PC-3 (cell line): ENCODE results near the gene SERPINE1. TPM values are rescaled to one million over a fixed set of nuclear protein-coding genes. Genes with fewer than 3 reads are reported as not detected.

Experiments
- ATAC-seq: fragments of 200-7000 bp; cut with Tn5 transposase; 2 replicates; pipeline ENCODE4 v1.9.1; 2020; ENCODE audit warnings: mild to moderate bottlenecking, moderate library complexity
- BruUV-seq: library from RNA; stranded (reverse); fragments of 400-500 nt; replicated peaks from 2 replicates; lab custom pipeline; 2021; lab: Mats Ljungman, UMichigan
- CTCF ChIA-PET: fragments of 300-600 bp; sonication (Branson Sonifier 250); formaldehyde crosslinking; loops from one replicate; lab custom pipeline; 2022; ENCODE audit warnings: antibody characterized with exemption; lab: Charles Lee
- POLR2A ChIA-PET: fragments of 300-600 bp; sonication (Branson Sonifier 250); formaldehyde crosslinking; loops from one replicate; lab custom pipeline; 2022; ENCODE audit warnings: antibody characterized with exemption; ENCODE audit not compliant: unreplicated experiment; lab: Charles Lee
- DNase-seq: peaks from one replicate; pipeline ENCODE4 v3.0.0-alpha.2; 2015
- H2AFZ ChIP-seq: fragments of 300-600 bp; sonication (generic); 2 replicates; pipeline ENCODE4 v1.6.0; 2016; ENCODE audit warnings: antibody characterized with exemption, low read length
- H3F3A ChIP-seq: fragments of 300-600 bp; sonication (generic); one replicate; pipeline ENCODE4 v1.6.0; 2017; ENCODE audit warnings: antibody characterized with exemption, low read length, control low read depth, mild to moderate bottlenecking; ENCODE audit not compliant: unreplicated experiment
- H3K27ac ChIP-seq: fragments of 300-600 bp; sonication (generic); 2 replicates; pipeline ENCODE4 v1.5.1; 2016; ENCODE audit warnings: mild to moderate bottlenecking, low read length
- H3K27me3 ChIP-seq: fragments of 300-600 bp; sonication (generic); 2 replicates; pipeline ENCODE4 v1.6.1; 2016; ENCODE audit warnings: low read length, mixed read lengths
- H3K36me3 ChIP-seq: fragments of 300-600 bp; sonication (generic); 2 replicates; pipeline ENCODE4 v1.6.1; 2016; ENCODE audit warnings: low read depth, mixed run types, low read length, mixed read lengths
- H3K4me1 ChIP-seq: fragments of 300-600 bp; sonication (generic); 2 replicates; pipeline ENCODE4 v1.5.1; 2016; ENCODE audit warnings: low read length; ENCODE audit not compliant: insufficient read depth
- H3K4me2 ChIP-seq: fragments of 300-600 bp; sonication (generic); 2 replicates; pipeline ENCODE4 v1.6.0; 2016; ENCODE audit warnings: low read length
- H3K4me3 ChIP-seq: fragments of 300-600 bp; sonication (generic); 2 replicates; pipeline ENCODE4 v1.5.1; 2016; ENCODE audit warnings: mild to moderate bottlenecking, low read length, mixed read lengths
- H3K79me2 ChIP-seq: fragments of 300-600 bp; sonication (generic); 2 replicates; pipeline ENCODE4 v1.6.1; 2017; ENCODE audit warnings: low read length, mixed read lengths
- H3K9ac ChIP-seq: fragments of 300-600 bp; sonication (generic); 2 replicates; pipeline ENCODE4 v1.6.0; 2016; ENCODE audit warnings: mild to moderate bottlenecking, low read length
- H3K9me2 ChIP-seq: fragments of 300-600 bp; sonication (generic); replicated peaks from 2 replicates; pipeline ENCODE4 v1.6.1; 2016; ENCODE audit warnings: mixed run types, low read length, mixed read lengths
- H3K9me3 ChIP-seq: fragments of 300-600 bp; sonication (generic); 2 replicates; pipeline ENCODE4 v1.6.1; 2016; ENCODE audit warnings: low read length, mixed read lengths
- H4K20me1 ChIP-seq: fragments of 300-600 bp; sonication (generic); 2 replicates; pipeline ENCODE4 v1.6.1; 2016; ENCODE audit warnings: low read length, mixed read lengths
- CTCF ChIP-seq: fragments of 300-600 bp; sonication (generic); conservative IDR thresholded peaks from 2 replicates; pipeline ENCODE4 v1.5.1; 2017; ENCODE audit warnings: antibody characterized with exemption, low read depth, mild to moderate bottlenecking, low read length
- EZH2 ChIP-seq: fragments of 300-600 bp; sonication (generic); IDR thresholded peaks from one replicate; pipeline ENCODE4 v1.6.1; 2017; ENCODE audit warnings: antibody characterized with exemption, mild to moderate bottlenecking, low read length; ENCODE audit not compliant: unreplicated experiment
- EZH2phosphoT487 ChIP-seq: fragments of 300-600 bp; sonication (generic); IDR thresholded peaks from 2 replicates; pipeline ENCODE4 v1.6.1; 2018; ENCODE audit warnings: mild to moderate bottlenecking, antibody characterized with exemption, low read length, borderline replicate concordance
- intact Hi-C: fragments of 100-400 bp; cut with micrococcal nuclease; formaldehyde crosslinking; loops from 2 replicates; pipeline ENCODE4 v1.9.0; 2023
- total RNA-seq: library from RNA; depleted of rRNA; stranded (reverse); fragments of >200 nt; gene quantifications from 2 replicates; pipeline ENCODE4 v1.2.3, GENCODE V29; 2014

SERPINE1 gene
- total RNA-seq, 1 experiment from 2014 or later, result 46.1 TPM

- H3K36me3 ChIP-seq, result peaks cover 2% of the 10 kb centered on the region; the same call in 1 of the 2 replicates
- peak overlapping the region; percentile 67 for H3K4me3 ChIP-seq
- H3K9me2 ChIP-seq, result no peaks in the 10 kb centered on the region
- H3K9ac ChIP-seq, result no peak overlapping the region
- peak; percentile 56 for DNase-seq
- no peaks in the 10 kb centered on the region for H3K9me3 ChIP-seq
- no peak overlapping the region; the same call in 1 of the 2 replicates for H2AFZ ChIP-seq
- no peaks in the 10 kb centered on the region for H3K79me2 ChIP-seq
- no TSS peak for BruUV-seq
- peaks cover 28% of the 10 kb centered on the region for H3K27me3 ChIP-seq
- peaks cover 61% of the 10 kb centered on the region for H3K4me1 ChIP-seq
- ChIA-PET CTCF (interaction anchor here (2.0 kb wide), 1 partner anchor 20 kb away, joined by 9 read pairs; no protein-coding TSS in a partner anchor), POLR2A (no interaction called here)
- TF ChIP-seq CTCF (no peak), EZH2 (no peak), EZH2phosphoT487 (no peak)
- no peaks in the 10 kb centered on the region for H4K20me1 ChIP-seq
- H3K4me2 ChIP-seq, result peak overlapping the region; percentile 90
- ATAC-seq, result peak; percentile 18
- no peak overlapping the region for H3K27ac ChIP-seq
- H3F3A ChIP-seq, result no peaks in the 10 kb centered on the region
- intact Hi-C loops, result no loop called here
Observed at GRCh38 chr7:101164071-101164840, 37.4 kb downstream of the SERPINE1 start.

- Histone ChIP-seq H3K36me3 (no peaks in the 10 kb centered on the region), H3K4me1 (peaks cover 56% of the 10 kb centered on the region), H3K9me2 (no peaks in the 10 kb centered on the region), H3K4me2 (peak within 1 kb of the TSS; percentile 90), H3F3A (no peaks in the 10 kb centered on the region), H3K4me3 (peak within 1 kb of the TSS; percentile 67; the same call in 1 of the 2 replicates), H3K79me2 (no peaks in the 10 kb centered on the region), H4K20me1 (no peaks in the 10 kb centered on the region), H3K9me3 (no peaks in the 10 kb centered on the region), H3K9ac (no peak within 1 kb of the TSS), H3K27ac (no peak within 1 kb of the TSS), H2AFZ (no peak within 1 kb of the TSS), H3K27me3 (peaks cover 33% of the 10 kb centered on the region)
- DNase-seq (peak; percentile 89), ATAC-seq (peak; percentile 24)
- ChIA-PET CTCF (interaction anchor here (0.7 kb wide), 1 partner anchor 126 kb away, joined by 5 read pairs; no protein-coding TSS in a partner anchor), POLR2A (interaction anchor here (0.7 kb wide), 1 partner anchor 35 kb away, joined by 6 read pairs; no protein-coding TSS in a partner anchor)
- intact Hi-C loops, result no loop called here
- TF ChIP-seq EZH2phosphoT487, result no peak
- TF ChIP-seq CTCF, result no peak
- BruUV-seq, result no TSS peak
Observed at GRCh38 chr7:101165075-101165957, 38.4 kb downstream of the SERPINE1 start, which contains the start of gene VGF. TSS of gene VGF (minus strand) at chr7:101165569. CDS start at chr7:101164843, 726 bp downstream.
